ENCODE measurements around the gene RIOK3.

DNA sequence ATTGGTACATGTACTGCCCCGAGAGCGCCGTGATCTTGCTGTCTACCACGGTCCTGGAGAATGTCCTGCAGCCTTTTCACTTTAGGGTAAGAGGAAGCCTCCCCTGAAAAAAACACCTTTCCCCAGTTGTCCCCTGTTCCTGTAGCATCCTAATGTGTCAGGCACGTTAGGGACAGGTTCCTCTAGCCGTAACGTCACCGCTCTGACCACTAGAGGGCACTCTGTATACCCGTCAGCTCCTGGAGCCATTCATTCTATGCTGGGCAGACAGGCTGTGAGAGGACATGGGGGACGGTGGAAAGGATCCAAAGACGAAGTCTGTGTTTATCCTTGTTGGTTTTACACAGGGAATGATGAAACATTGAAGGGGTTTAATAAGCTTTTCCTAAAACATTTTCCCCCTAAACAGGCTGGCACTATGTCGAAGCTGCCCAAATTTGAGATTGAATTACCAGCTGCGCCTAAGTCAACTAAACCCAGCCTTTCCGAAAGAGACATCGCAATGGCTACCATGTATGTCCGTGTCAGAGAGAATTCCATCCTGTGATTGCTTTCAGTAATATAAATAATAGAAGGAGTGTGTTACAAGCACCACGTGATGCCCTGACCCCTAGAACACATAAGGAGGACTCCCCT lies 62.9 kb downstream of the RIOK3 start:
- TF ChIP-seq, protein P1, sequence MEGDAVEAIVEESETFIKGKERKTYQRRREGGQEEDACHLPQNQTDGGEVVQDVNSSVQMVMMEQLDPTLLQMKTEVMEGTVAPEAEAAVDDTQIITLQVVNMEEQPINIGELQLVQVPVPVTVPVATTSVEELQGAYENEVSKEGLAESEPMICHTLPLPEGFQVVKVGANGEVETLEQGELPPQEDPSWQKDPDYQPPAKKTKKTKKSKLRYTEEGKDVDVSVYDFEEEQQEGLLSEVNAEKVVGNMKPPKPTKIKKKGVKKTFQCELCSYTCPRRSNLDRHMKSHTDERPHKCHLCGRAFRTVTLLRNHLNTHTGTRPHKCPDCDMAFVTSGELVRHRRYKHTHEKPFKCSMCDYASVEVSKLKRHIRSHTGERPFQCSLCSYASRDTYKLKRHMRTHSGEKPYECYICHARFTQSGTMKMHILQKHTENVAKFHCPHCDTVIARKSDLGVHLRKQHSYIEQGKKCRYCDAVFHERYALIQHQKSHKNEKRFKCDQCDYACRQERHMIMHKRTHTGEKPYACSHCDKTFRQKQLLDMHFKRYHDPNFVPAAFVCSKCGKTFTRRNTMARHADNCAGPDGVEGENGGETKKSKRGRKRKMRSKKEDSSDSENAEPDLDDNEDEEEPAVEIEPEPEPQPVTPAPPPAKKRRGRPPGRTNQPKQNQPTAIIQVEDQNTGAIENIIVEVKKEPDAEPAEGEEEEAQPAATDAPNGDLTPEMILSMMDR (IDR thresholded peaks at IDR 0.05), result peak; percentile 69 to 84
- TF ChIP-seq POLR2A (IDR thresholded peaks at IDR 0.05), result no peak
- TF ChIP-seq POLR2AphosphoS5 (IDR thresholded peaks at IDR 0.05), result no peak

Data from suprapubic skin (tissue), 4 donors.